HEK293T (cell line): ENCODE data around the gene INTS14.

Experiments used
- ARNT ChIP-seq: fragments of 450-650 bp; IDR thresholded peaks from 2 replicates; pipeline ENCODE4 v1.6.1; 2017; ENCODE audit warnings: mild to moderate bottlenecking
- BHLHE40 ChIP-seq: fragments of 450-650 bp; IDR thresholded peaks from 2 replicates; pipeline ENCODE4 v1.6.1; 2016; ENCODE audit warnings: mild to moderate bottlenecking, moderate library complexity, borderline replicate concordance
- ELF4 ChIP-seq: fragments of 450-650 bp; IDR thresholded peaks from 2 replicates; pipeline ENCODE4 v1.6.1; 2017; ENCODE audit warnings: antibody characterized with exemption
- FOXA1 ChIP-seq: fragments of 450-650 bp; IDR thresholded peaks from 2 replicates; pipeline ENCODE4 v1.6.1; 2016; ENCODE audit warnings: mild to moderate bottlenecking
- FOXK2 ChIP-seq: fragments of 450-650 bp; IDR thresholded peaks from 2 replicates; pipeline ENCODE4 v1.6.1; 2016; ENCODE audit warnings: mild to moderate bottlenecking
- FOXM1 ChIP-seq: fragments of 450-650 bp; IDR thresholded peaks from 2 replicates; pipeline ENCODE4 v1.6.1; 2017; ENCODE audit warnings: mild to moderate bottlenecking, borderline replicate concordance
- HDGF ChIP-seq: fragments of 450-650 bp; IDR thresholded peaks from 2 replicates; pipeline ENCODE4 v1.6.1; 2017; ENCODE audit warnings: antibody characterized with exemption, borderline replicate concordance
- LEF1 ChIP-seq: fragments of 450-650 bp; IDR thresholded peaks from 2 replicates; pipeline ENCODE4 v1.6.1; 2017; ENCODE audit warnings: mild to moderate bottlenecking, borderline replicate concordance
- SP1 ChIP-seq: fragments of 450-650 bp; IDR thresholded peaks from 2 replicates; pipeline ENCODE4 v1.6.1; 2017
- SUZ12 ChIP-seq: fragments of 450-650 bp; IDR thresholded peaks from 2 replicates; pipeline ENCODE4 v1.6.1; 2016; ENCODE audit warnings: mild to moderate bottlenecking
- ZNF384 ChIP-seq: fragments of 450-650 bp; IDR thresholded peaks from 2 replicates; pipeline ENCODE4 v1.6.1; 2016
- TF ChIP-seq, protein P1 (sequence below): fragments of 450-650 bp; IDR thresholded peaks from 2 replicates; pipeline ENCODE4 v1.6.1; 2016

DNA sequence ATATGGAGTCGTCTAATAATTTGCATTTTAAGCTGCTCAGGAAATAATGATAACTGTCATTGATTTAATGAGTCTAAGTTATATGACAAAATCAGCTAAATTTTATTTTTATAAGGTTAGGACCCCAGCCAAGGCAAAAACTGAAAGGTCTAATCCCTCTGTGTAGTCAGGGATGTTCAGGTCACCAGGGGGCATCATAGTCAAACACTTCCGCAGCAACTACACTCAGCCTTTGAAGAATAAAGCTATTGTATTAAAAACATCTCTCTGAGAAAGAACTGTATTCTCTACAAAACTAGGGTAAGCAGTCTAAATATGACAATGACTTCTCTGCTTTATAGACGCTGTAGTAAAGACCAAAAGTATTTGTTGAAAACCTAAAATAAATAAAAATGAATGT lies 15.0 kb downstream of the INTS14 start:
- TF ChIP-seq SP1 (no peak), ZNF384 (no peak), FOXA1 (no peak), BHLHE40 (no peak), LEF1 (no peak), HDGF (no peak), FOXK2 (no peak), FOXM1 (no peak), ELF4 (no peak), SUZ12 (no peak), ARNT (no peak)
- TF ChIP-seq, protein P1, sequence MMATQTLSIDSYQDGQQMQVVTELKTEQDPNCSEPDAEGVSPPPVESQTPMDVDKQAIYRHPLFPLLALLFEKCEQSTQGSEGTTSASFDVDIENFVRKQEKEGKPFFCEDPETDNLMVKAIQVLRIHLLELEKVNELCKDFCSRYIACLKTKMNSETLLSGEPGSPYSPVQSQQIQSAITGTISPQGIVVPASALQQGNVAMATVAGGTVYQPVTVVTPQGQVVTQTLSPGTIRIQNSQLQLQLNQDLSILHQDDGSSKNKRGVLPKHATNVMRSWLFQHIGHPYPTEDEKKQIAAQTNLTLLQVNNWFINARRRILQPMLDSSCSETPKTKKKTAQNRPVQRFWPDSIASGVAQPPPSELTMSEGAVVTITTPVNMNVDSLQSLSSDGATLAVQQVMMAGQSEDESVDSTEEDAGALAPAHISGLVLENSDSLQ = no peak
